NCI-H146 (cell line): ENCODE results near the gene DRAXIN.

Experiments used
- DNase-seq: peaks from one replicate; lab custom pipeline; 2025; lab: John Stamatoyannopoulos, UW

Gene DRAXIN

DNA sequence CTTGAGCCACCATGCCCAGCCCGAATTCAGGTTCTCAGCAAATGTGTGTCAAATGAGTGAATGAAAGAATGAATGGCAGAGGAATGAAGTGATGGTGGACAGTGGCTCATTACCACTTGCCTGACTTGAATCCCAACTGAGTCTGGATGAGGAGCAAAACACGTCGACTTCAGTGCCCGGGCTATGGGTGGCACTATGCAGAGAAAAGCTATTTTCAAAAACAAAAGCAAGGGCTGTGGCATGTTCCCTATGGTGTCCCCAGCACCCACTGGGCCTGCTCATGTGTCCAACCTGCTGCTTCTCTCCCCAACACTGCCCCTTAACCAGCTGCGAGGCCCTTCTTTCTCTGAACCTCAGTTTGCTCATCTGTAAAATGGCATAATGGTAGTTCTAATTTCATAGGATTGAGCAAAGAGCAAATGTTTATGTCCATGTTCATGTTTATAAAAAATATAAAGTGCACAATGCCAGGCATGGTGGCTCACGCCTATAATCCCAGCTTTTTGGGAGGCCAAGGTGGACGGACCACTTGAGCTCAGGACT is 6.2 kb upstream of the DRAXIN start:
- DNase-seq, result no peak

GRCh38 chr1:11688506-11688905 is 3.0 kb upstream of the DRAXIN start:
- no peak for DNase-seq

- DNase-seq, result peak; percentile 67
Observed at GRCh38 chr1:11690397-11691301, 861 bp upstream of the DRAXIN start.

DNA sequence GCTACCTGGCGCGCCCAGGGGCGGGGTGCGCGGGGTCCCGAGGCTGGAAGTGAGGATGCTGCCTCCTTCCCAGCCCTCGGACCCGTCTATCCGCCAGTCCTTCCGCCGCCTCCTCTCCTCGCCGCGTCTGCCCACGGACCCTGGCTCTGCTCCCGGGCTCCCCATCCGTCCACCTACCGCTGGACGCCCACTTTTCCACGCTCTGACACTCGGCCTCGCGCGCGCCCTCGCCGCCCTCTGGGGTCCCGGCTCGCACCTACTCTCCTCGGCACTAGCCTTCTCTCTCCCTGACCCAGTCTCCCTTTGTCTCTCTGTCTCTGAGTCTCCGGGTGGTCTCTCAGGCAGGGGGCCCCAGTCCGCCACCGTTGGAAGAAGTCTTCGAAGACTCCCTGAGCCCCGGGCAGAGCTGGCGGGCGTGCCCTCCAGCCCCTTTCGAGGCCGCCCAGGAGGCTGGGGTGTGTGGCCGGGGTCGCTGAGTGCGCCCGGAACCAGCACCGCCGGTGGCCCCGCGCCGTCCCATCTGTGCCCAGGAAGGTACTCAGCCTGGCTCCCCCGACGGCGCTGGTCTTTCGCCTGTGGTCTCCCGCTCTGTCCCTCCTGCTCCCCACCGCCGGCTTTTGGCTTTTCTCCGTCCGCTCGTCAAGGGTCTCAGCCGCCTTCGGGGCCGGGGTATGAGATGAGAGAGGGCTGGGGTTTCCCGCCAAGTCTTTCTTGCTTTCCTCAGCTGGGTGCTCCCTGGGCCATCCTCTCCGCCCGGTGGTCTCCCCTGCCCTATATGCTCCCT is 610 bp downstream of the DRAXIN start:
- DNase-seq, result no peak

- DNase-seq, result no peak
Observed at GRCh38 chr1:11693024-11693590, 1.6 kb downstream of the DRAXIN start.

DNA sequence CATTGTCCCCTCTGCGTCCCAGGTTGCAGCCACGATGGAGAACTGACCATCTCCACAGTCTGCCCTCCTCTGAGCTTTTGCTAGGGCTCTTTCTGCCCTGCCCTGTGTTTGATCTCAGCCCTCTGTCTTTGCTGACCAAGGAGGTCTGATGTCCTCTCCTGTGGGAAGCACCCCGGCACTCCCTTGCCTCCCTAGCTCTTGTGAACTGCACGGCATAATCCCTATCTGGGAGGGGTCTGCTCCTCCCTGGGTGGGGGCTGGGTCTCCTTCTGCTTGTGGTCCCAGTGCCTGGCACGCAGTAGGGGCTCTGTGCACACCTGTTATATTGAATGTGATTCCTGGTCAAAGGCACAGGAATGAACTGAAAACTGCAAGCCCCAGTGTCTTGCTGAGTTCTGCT is 2.4 kb downstream of the DRAXIN start:
- no peak for DNase-seq

DNA sequence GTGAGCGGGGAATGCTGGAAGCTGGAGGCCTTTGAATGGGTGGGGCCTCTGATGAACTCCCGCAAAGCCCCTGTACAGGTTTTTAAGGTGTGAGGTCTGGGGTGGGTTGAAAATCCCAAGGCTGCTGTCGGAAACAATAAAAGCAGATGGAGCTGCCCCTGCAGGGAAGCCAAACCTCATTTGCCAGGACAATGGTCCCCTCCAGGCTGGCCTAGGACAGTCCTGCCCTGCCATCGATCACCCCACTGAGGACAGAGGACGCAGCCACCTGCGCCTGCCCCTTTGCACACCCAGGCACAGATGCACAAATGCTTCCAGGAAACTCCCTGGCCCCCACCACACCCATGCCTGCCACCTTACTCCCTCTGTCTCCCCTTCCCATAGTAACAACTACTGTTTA is 4.4 kb downstream of the DRAXIN start:
- DNase-seq, result no peak

- DNase-seq, result no peak
Observed at GRCh38 chr1:11697188-11697892, 5.8 kb downstream of the DRAXIN start.

DNA sequence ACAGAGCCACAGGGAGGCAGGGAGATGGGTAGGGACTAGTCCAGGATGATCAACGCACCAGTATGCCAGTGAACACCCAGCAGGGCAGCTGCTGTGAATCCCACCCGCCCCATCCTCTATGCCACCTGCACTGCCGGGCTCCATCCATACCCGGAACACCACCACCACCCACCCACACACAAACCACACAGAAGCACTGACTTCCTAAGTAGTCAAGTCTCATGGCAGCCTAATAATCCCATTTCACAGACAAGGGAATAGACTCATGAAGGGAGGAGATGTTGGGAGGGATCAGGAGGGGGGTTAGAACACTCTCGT is 6.3 kb downstream of the DRAXIN start:
- no peak for DNase-seq

DNA sequence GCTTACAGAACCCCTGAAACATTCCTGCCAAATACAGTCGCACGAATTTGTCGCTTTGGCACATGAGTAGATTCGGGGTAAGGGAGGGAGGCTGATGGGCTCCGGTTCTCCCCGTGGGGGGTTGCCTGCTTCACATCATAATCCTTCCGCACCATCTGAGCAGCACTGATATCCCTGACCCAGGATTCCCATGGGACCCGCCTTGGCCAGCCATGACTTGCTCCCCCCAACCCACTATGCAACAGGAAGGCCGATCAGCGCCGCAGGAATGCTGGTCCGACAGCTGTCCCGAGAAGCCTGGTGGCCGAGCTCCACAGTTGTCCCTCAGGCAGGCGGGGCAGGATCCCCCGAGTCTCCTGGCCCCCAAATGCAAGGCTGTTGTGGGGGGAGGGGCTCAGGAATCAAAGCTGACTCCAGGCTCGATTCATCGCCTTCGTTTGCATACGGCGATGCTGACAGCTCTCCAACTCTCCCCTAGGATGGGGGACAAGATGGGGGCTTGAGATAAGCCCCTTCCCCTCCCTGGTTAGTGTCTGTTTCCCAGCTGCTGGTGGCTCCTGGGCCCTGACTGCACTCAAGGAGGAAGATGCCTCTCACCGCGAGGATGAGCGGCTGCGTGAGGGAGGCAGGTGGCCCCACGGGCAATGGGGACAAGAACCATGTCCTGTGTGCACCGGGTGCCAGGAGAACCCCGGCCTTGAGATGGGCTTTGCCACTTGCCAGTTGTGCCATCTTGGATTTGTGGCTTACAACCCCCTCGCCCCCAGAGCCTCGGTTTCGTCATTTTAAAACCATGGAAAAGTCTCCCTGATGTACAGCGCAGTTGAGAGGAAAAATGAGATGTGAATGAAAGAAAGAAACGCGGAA is 9.3 kb downstream of the DRAXIN start:
- DNase-seq, result no peak

GRCh38 chr1:11701551-11701961 is 10.0 kb downstream of the DRAXIN start:
- no peak for DNase-seq

- DNase-seq, result no peak
Observed at GRCh38 chr1:11701981-11702803, 10.7 kb downstream of the DRAXIN start.

DNA sequence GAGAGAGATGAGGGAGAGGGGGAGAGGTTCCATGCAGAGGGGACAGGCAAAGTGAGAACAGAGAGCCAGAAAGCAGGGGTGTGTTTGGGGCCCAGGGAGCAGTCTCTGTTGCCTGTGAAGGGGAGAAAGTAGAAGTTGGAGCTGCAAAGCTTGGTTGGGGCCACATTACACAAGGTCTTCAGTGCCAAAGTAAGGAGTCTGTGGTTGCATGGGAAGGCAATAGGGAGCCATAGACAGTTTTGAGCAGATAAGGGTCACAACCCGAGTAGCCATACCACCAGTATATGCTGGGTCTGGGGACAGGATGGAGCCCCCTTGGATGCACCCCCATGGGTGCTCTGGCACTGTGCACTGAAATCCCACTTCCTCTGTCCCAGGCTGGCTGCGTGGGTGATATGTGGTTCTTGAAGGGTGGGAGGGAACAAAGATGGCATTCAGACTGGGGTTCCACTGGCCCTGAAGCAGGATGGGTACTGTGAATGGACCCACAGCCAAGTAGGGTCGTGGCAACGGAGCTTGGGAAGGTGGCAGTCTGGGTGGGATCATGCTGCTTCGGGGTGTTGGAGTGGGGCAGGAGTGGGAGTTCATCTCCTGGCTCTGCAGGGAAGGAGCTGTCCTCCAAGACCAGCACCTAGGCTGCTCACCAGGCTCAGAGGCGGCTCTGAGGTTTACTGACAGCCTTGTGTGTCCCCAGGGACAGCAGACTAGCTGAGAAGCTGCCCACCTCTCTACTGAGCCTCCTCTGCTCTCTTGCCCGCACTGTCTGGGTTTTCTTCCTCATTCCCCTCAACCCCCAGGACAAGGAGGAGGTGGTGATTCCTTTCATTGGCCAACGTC is 12.1 kb downstream of the DRAXIN start:
- no peak for DNase-seq

GRCh38 chr1:11704194-11704529 is 12.7 kb downstream of the DRAXIN start:
- no peak for DNase-seq

- DNase-seq, result no peak
Observed at GRCh38 chr1:11704691-11705475, 13.4 kb downstream of the DRAXIN start.

DNA sequence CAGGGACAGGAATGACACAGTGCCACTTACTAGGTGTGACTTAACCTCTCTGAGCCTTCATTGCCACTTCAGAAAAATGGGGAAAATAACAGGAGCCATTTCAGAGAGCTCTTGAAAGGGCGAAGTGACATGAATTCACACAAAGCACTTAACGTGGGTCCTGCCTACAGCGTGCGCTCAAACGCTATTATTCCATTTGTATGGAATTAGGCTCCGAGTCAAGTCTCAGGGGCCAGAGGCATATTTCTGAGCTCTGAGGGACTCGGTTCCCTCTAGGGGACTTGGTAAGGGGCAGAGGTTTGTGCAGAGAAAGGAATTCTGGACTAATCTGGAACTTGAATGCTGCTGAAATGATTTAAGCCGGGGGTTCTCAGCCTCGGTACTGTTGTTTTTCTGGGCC is 14.1 kb downstream of the DRAXIN start:
- no peak for DNase-seq

DNA sequence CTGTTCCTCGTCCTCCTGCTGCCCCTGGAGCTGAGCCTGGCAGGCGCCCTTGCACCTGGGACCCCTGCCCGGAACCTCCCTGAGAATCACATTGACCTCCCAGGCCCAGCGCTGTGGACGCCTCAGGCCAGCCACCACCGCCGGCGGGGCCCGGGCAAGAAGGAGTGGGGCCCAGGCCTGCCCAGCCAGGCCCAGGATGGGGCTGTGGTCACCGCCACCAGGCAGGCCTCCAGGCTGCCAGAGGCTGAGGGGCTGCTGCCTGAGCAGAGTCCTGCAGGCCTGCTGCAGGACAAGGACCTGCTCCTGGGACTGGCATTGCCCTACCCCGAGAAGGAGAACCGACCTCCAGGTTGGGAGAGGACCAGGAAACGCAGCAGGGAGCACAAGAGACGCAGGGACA is 14.8 kb downstream of the DRAXIN start:
- DNase-seq, result no peak

DNA sequence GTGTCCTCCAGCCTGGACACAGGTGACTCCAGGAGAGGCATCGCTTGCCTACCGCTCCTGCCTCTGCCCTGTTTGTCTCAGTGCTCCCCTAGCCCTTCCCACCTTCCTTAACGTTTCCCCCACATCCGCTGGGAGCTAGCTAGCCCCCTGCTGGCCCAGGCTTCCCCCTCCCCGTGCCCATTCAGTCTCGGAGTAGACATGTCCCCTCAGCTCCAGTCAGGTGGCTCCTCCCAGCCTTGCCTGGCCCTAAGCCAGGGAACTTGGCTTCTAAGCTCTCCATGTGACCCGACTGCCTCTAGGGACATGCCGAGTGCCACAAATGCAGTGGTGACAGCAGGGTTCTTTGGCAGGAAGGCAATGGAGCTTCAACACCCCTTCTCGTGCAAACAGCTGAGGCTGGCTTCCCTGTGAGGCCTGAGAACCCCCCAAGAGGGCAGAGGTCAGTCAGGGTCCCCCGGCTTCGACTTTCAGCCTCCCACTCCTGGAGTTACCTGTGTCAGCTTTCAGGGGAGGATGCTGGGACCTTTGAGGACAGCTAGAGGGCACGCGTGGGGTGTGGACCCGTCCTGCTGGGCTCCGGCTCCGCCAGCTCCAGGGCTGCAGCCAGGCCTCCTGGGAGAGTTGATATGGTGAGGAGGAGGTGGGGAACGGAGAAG is 16.2 kb downstream of the DRAXIN start:
- DNase-seq, result peak; percentile 63
